Neuronal stem cell (in vitro differentiated cells): ENCODE results near the gene SNX5.

Experiments used
- DNase-seq: peaks from one replicate; pipeline ENCODE4 v3.0.0-alpha.2; 2013; ENCODE audit warnings: low spot score
- H2AFZ ChIP-seq: one replicate; pipeline ENCODE4 v1.6.1; 2013; ENCODE audit warnings: mild to moderate bottlenecking, low read length, inconsistent platforms
- H2AK5ac ChIP-seq: 2 replicates; pipeline ENCODE4 v1.6.1; 2013; ENCODE audit warnings: low read depth, mild to moderate bottlenecking, inconsistent platforms, low read length, moderate library complexity, mixed read lengths
- H2BK120ac ChIP-seq: 2 replicates; pipeline ENCODE4 v1.6.1; 2013; ENCODE audit warnings: low read depth, mild to moderate bottlenecking, inconsistent platforms, low read length, moderate library complexity, mixed read lengths
- H2BK12ac ChIP-seq: one replicate; pipeline ENCODE4 v1.6.1; 2013; ENCODE audit warnings: low read length, inconsistent platforms
- H2BK15ac ChIP-seq: 2 replicates; pipeline ENCODE4 v1.6.1; 2013; ENCODE audit warnings: mild to moderate bottlenecking, low read length, inconsistent platforms, mixed read lengths
- H2BK5ac ChIP-seq: one replicate; pipeline ENCODE4 v1.6.1; 2013; ENCODE audit warnings: inconsistent platforms, mild to moderate bottlenecking, low read length, moderate library complexity
- H3K14ac ChIP-seq: one replicate; pipeline ENCODE4 v1.6.1; 2013; ENCODE audit warnings: low read length, inconsistent platforms
- H3K18ac ChIP-seq: 2 replicates; pipeline ENCODE4 v1.6.1; 2013; ENCODE audit warnings: low read length, inconsistent platforms
- H3K23ac ChIP-seq: 2 replicates; pipeline ENCODE4 v1.6.1; 2013; ENCODE audit warnings: low read depth, mild to moderate bottlenecking, mixed read lengths, low read length, inconsistent platforms; ENCODE audit not compliant: poor library complexity
- H3K27ac ChIP-seq: replicated peaks from 3 replicates; pipeline ENCODE4 v1.5.1; 2013; ENCODE audit warnings: low read length, inconsistent platforms
- H3K27me3 ChIP-seq, 3 experiments: 2 replicates each; pipeline ENCODE4 v1.6.1; 2013; ENCODE audit warnings: low read length in 3 of 3, mild to moderate bottlenecking in 2 of 3, inconsistent platforms in 1 of 3, low read depth in 1 of 3, mixed read lengths in 1 of 3, moderate library complexity in 1 of 3; ENCODE audit not compliant: control insufficient read depth in 3 of 3, insufficient read depth in 3 of 3
- H3K36me3 ChIP-seq, 2 donors: replicated peaks in 1 of 2; 2 replicates each; pipeline ENCODE4 v1.6.1; 2013; ENCODE audit warnings: low read length in 2 of 2; ENCODE audit not compliant: control insufficient read depth in 2 of 2, insufficient read depth in 2 of 2
- H3K4ac ChIP-seq: 2 replicates; pipeline ENCODE4 v1.6.1; 2013; ENCODE audit warnings: inconsistent platforms, mild to moderate bottlenecking, low read length, moderate library complexity
- H3K4me1 ChIP-seq, 2 donors: 1 replicate in 1 of 2; 2 replicates in 1 of 2; pipeline ENCODE4 v1.6.1; 2013; ENCODE audit warnings: low read length in 2 of 2, low read depth in 1 of 2; ENCODE audit not compliant: control insufficient read depth in 2 of 2, insufficient read depth in 1 of 2
- H3K4me2 ChIP-seq: one replicate; pipeline ENCODE4 v1.6.1; 2013; ENCODE audit warnings: mild to moderate bottlenecking, low read length, inconsistent platforms; ENCODE audit not compliant: insufficient read depth, poor library complexity, severe bottlenecking
- H3K4me3 ChIP-seq, 2 donors: 2 replicates each; pipeline ENCODE4 v1.5.1; 2013; ENCODE audit warnings: low read length in 2 of 2, mild to moderate bottlenecking in 2 of 2, inconsistent platforms in 1 of 2, moderate library complexity in 1 of 2
- H3K79me1 ChIP-seq: one replicate; pipeline ENCODE4 v1.6.1; 2013; ENCODE audit warnings: low read depth, mild to moderate bottlenecking, inconsistent platforms, low read length, moderate library complexity
- H3K9ac ChIP-seq: one replicate; pipeline ENCODE4 v1.6.1; 2013; ENCODE audit warnings: mild to moderate bottlenecking, low read depth, low read length, inconsistent platforms; ENCODE audit not compliant: poor library complexity
- H3K9me3 ChIP-seq, 2 donors: replicated peaks in 1 of 2; 2 replicates each; pipeline versions ENCODE3 to v1.6.1; 2013; ENCODE audit warnings: low read length in 2 of 2, mild to moderate bottlenecking in 2 of 2, inconsistent platforms in 1 of 2, low read depth in 1 of 2, mixed read lengths in 1 of 2, moderate library complexity in 1 of 2; ENCODE audit not compliant: control insufficient read depth in 2 of 2, insufficient read depth in 1 of 2
- H4K8ac ChIP-seq: one replicate; pipeline ENCODE4 v1.6.1; 2013; ENCODE audit warnings: low read depth, mild to moderate bottlenecking, inconsistent platforms, low read length, moderate library complexity
- H4K91ac ChIP-seq: one replicate; pipeline ENCODE4 v1.6.1; 2013; ENCODE audit warnings: low read length, low read depth, mild to moderate bottlenecking, inconsistent platforms; ENCODE audit not compliant: poor library complexity
- whole genome bisulfite sequencing, 2 donors: extraction: QIAGEN DNeasy Blood & Tissue Kit; methylation state at CpG; one replicate each; pipeline ENCODE4 v1.1.7; 2013; ENCODE audit warnings: missing lambda C conversion rate in 2 of 2, mixed read lengths in 1 of 2; ENCODE audit not compliant: insufficient read length in 2 of 2, insufficient replicate concordance in 1 of 2; ENCODE audit errors: extremely low coverage in 2 of 2; 5-methylcytosine and 5-hydroxymethylcytosine counted together

Gene SNX5

GRCh38 chr20:17938871-17939619 is 29.5 kb downstream of the SNX5 start:
- H2AK5ac ChIP-seq: no peak overlapping the region
- no peaks in the 10 kb centered on the region for H3K27me3 ChIP-seq
- no peak overlapping the region for H3K27ac ChIP-seq
- H3K79me1 ChIP-seq: no peaks in the 10 kb centered on the region
- no peak overlapping the region for H2BK120ac ChIP-seq
- H2BK12ac ChIP-seq: no peak overlapping the region
- H2BK5ac ChIP-seq: no peak overlapping the region
- peak; percentile 65 for DNase-seq
- no peak overlapping the region for H3K18ac ChIP-seq
- no peak overlapping the region for H4K91ac ChIP-seq
- no CpG with 5 or more reads among the region's 13 CpGs for WGBS, 2 donors
- H3K4ac ChIP-seq: no peak overlapping the region
- no peak overlapping the region for H2BK15ac ChIP-seq
- H2AFZ ChIP-seq: no peak overlapping the region
- no peaks in the 10 kb centered on the region for H3K9me3 ChIP-seq
- H3K14ac ChIP-seq: no peak overlapping the region
- peaks cover 14 to 47% of the 10 kb centered on the region in 2 donors for H3K36me3 ChIP-seq
- H3K9ac ChIP-seq: no peak overlapping the region
- no peak overlapping the region for H3K4me2 ChIP-seq
- H4K8ac ChIP-seq: no peak overlapping the region
- peaks cover 19 to 26% of the 10 kb centered on the region in 2 donors for H3K4me1 ChIP-seq
- H3K4me3 ChIP-seq: no peak overlapping the region
- H3K23ac ChIP-seq: no peak overlapping the region

GRCh38 chr20:17936761-17937732 is 31.5 kb downstream of the SNX5 start:
- Histone ChIP-seq H4K91ac (no peak overlapping the region), H3K79me1 (no peaks in the 10 kb centered on the region), H2BK120ac (no peak overlapping the region), H2BK5ac (no peak overlapping the region), H3K4me3 (no peak overlapping the region), H3K27me3 (no peaks in the 10 kb centered on the region), H3K27ac (no peak overlapping the region), H3K9ac (no peak overlapping the region), H2BK12ac (no peak overlapping the region), H3K14ac (no peak overlapping the region), H4K8ac (no peak overlapping the region), H2AK5ac (no peak overlapping the region), H3K4me2 (no peak overlapping the region), H3K9me3 (no peaks in the 10 kb centered on the region), H3K4me1 (peaks cover 25 to 30% of the 10 kb centered on the region in 2 donors), H2AFZ (peak overlapping the region; percentile 15), H3K4ac (no peak overlapping the region), H3K36me3 (peaks cover 4 to 27% of the 10 kb centered on the region in 2 donors), H3K18ac (no peak overlapping the region), H3K23ac (no peak overlapping the region), H2BK15ac (no peak overlapping the region)
- no peak for DNase-seq
- no CpG with 5 or more reads among the region's 19 CpGs for WGBS, 2 donors

GRCh38 chr20:17936286-17936760 is 32.3 kb downstream of the SNX5 start:
- Histone ChIP-seq H2BK15ac (no peak overlapping the region), H3K27ac (no peak overlapping the region), H2BK12ac (no peak overlapping the region), H3K4me1 (peaks cover 25 to 30% of the 10 kb centered on the region in 2 donors), H3K18ac (no peak overlapping the region), H3K36me3 (peaks cover under 1 to 20% of the 10 kb centered on the region in 2 donors), H2AFZ (peak overlapping the region; percentile 15), H3K4me2 (no peak overlapping the region), H3K79me1 (no peaks in the 10 kb centered on the region), H2BK120ac (no peak overlapping the region), H2AK5ac (no peak overlapping the region), H3K27me3 (no peaks in the 10 kb centered on the region), H3K9me3 (peaks cover 0 to 2% of the 10 kb centered on the region in 2 donors), H3K14ac (peak overlapping the region; percentile 5), H3K9ac (no peak overlapping the region), H3K4me3 (no peak overlapping the region), H3K23ac (no peak overlapping the region), H3K4ac (no peak overlapping the region), H4K8ac (no peak overlapping the region), H2BK5ac (no peak overlapping the region), H4K91ac (no peak overlapping the region)
- WGBS, 2 donors: no CpG with 5 or more reads among the region's 8 CpGs
- no peak for DNase-seq

- H2BK5ac ChIP-seq: no peak overlapping the region
- peak overlapping the region; percentile 5 for H3K14ac ChIP-seq
Observed at GRCh38 chr20:17935761-17936160, 32.8 kb downstream of the SNX5 start.

More at GRCh38 chr20:17935761-17936160, 32.8 kb downstream of the SNX5 start:
- Histone ChIP-seq H3K18ac (peak overlapping the region; percentile 58), H2AFZ (no peak overlapping the region), H3K79me1 (no peaks in the 10 kb centered on the region), H2BK12ac (no peak overlapping the region), H3K4me2 (no peak overlapping the region), H3K23ac (peak overlapping the region; percentile 27), H4K8ac (no peak overlapping the region), H2AK5ac (no peak overlapping the region), H3K4me3 (no peak overlapping the region), H3K9ac (no peak overlapping the region), H3K36me3 (peaks cover 0 to 14% of the 10 kb centered on the region in 2 donors), H3K4me1 (peaks cover 25 to 30% of the 10 kb centered on the region in 2 donors), H3K27me3 (no peaks in the 10 kb centered on the region), H3K9me3 (peaks cover 0 to 3% of the 10 kb centered on the region in 2 donors), H2BK15ac (no peak overlapping the region), H3K4ac (no peak overlapping the region), H4K91ac (no peak overlapping the region), H3K27ac (no peak overlapping the region), H2BK120ac (no peak overlapping the region)
- WGBS, 2 donors: no CpG with 5 or more reads among the region's 9 CpGs
- DNase-seq: no peak
